ENCODE measurements around the gene RABGAP1L. TPM values are rescaled to one million over a fixed set of nuclear protein-coding genes. Genes with fewer than 3 reads are reported as not detected.
"Not testable (repeated sequence)": the region's sequence is repeated elsewhere in the genome, so short reads cannot be mapped to it uniquely, and the experiment has no call there.

RABGAP1L gene
- total RNA-seq, 1 donor from 2014 or later, result 46.0 TPM

DNA sequence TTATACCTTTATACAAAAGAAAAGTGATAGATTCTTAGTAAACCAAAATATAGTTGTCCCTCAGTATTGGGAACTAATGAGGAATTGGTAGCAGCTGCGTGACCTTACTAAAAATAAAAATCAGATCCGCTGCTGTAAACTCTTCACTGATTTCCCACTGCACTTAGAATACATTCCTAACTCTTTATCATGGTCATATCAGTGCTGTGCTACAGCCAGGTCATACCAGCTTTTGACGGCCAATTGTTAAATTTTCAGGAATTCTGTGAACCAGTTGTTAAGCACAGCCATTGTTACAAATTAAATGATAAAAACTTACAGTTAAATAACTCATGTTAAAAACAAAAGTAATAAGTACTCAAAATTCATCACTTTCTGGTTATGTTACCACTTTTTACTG is 533.8 kb downstream of the RABGAP1L start:
- H3K9me3 Mint-ChIP-seq, result peaks cover 2% of the 10 kb centered on the region
- Histone ChIP-seq H4K20me1 (ENCODE audit: low read depth) (no peaks in the 10 kb centered on the region), H3K36me3 (no peaks in the 10 kb centered on the region), H3K27ac (no peak overlapping the region), H3K9ac (no peak overlapping the region), H3K79me2 (ENCODE audit: low read depth) (no peaks in the 10 kb centered on the region), H2AFZ (replicated peaks) (no peak overlapping the region), H3K27me3 (no peaks in the 10 kb centered on the region), H3K9me3 (ENCODE audit: low read depth) (no peaks in the 10 kb centered on the region), H3K4me1 (no peaks in the 10 kb centered on the region), H3K4me2 (no peak overlapping the region), H3F3A (ENCODE audit: low read depth) (peaks cover 3% of the 10 kb centered on the region), H3K4me3 (no peak overlapping the region)
- no peak overlapping the region for H3K27ac Mint-ChIP-seq
- no peak for DNase-seq (ENCODE audit: low spot score)
- TF ChIP-seq EZH2phosphoT487 (IDR thresholded peaks at IDR 0.05), result no peak
- H3K27me3 Mint-ChIP-seq (ENCODE audit: insufficient read depth, low read depth), result no peaks in the 10 kb centered on the region
- H3K36me3 Mint-ChIP-seq, result no peaks in the 10 kb centered on the region
- no peak overlapping the region for H3K4me3 Mint-ChIP-seq
- H3K4me1 Mint-ChIP-seq, result no peaks in the 10 kb centered on the region

GRCh38 chr1:174693539-174693938 is 534.2 kb downstream of the RABGAP1L start:
- H3K4me3 Mint-ChIP-seq; H3K36me3 Mint-ChIP-seq; H2AFZ ChIP-seq (replicated peaks); H3K36me3 ChIP-seq; H3K9me3 ChIP-seq (ENCODE audit: low read depth); H3K27me3 ChIP-seq; H3K9me3 Mint-ChIP-seq; H3K9ac ChIP-seq; H3K27me3 Mint-ChIP-seq (ENCODE audit: insufficient read depth, low read depth); H3K27ac ChIP-seq; H3K4me2 ChIP-seq; DNase-seq (ENCODE audit: low spot score); H4K20me1 ChIP-seq (ENCODE audit: low read depth); H3K4me1 ChIP-seq; H3K4me1 Mint-ChIP-seq; H3K4me3 ChIP-seq; H3F3A ChIP-seq (ENCODE audit: low read depth); H3K27ac Mint-ChIP-seq; H3K79me2 ChIP-seq (ENCODE audit: low read depth): not testable (repeated sequence)

- no peaks in the 10 kb centered on the region for H3K27me3 Mint-ChIP-seq (ENCODE audit: insufficient read depth, low read depth)
Observed at GRCh38 chr1:174696026-174696821, 536.9 kb downstream of the RABGAP1L start.

DNA sequence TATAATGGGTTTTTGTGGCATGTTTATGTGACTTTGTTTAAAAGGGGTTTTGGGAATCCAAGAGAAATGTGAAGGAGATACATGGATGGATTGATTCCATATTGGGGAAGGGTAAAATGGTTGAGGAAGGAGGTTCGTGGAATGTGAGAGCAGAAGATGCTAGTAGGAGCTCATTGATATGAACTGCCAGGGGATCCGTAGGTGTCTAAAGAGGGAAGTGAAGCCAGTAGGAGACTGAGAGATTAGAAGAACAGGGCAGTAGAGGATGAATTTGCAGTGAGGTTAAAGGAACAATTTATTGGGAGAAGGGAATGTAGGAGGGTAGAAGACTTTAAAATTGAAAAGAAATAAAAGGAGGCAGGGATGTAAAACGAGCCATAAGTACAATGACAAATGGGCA is 541.0 kb downstream of the RABGAP1L start:
- no peaks in the 10 kb centered on the region for H3K9me3 Mint-ChIP-seq

More at GRCh38 chr1:174696026-174696821, 536.9 kb downstream of the RABGAP1L start:
- Histone ChIP-seq H3K4me1 (no peaks in the 10 kb centered on the region), H3K4me3 (no peak overlapping the region), H3K27ac (no peak overlapping the region), H3K9ac (no peak overlapping the region), H3K27me3 (no peaks in the 10 kb centered on the region), H3F3A (ENCODE audit: low read depth) (no peaks in the 10 kb centered on the region), H3K36me3 (no peaks in the 10 kb centered on the region), H3K79me2 (ENCODE audit: low read depth) (no peaks in the 10 kb centered on the region), H2AFZ (replicated peaks) (no peak overlapping the region), H4K20me1 (ENCODE audit: low read depth) (no peaks in the 10 kb centered on the region), H3K4me2 (no peak overlapping the region), H3K9me3 (ENCODE audit: low read depth) (no peaks in the 10 kb centered on the region)
- no peaks in the 10 kb centered on the region for H3K4me1 Mint-ChIP-seq
- H3K9me3 Mint-ChIP-seq, result peaks cover 2% of the 10 kb centered on the region
- no peak for DNase-seq (ENCODE audit: low spot score)
- H3K27ac Mint-ChIP-seq, result no peak overlapping the region
- TF ChIP-seq EZH2phosphoT487 (IDR thresholded peaks at IDR 0.05), result no peak
- TF ChIP-seq EZH2 (IDR thresholded peaks at IDR 0.05), result no peak
- TF ChIP-seq, protein P1, sequence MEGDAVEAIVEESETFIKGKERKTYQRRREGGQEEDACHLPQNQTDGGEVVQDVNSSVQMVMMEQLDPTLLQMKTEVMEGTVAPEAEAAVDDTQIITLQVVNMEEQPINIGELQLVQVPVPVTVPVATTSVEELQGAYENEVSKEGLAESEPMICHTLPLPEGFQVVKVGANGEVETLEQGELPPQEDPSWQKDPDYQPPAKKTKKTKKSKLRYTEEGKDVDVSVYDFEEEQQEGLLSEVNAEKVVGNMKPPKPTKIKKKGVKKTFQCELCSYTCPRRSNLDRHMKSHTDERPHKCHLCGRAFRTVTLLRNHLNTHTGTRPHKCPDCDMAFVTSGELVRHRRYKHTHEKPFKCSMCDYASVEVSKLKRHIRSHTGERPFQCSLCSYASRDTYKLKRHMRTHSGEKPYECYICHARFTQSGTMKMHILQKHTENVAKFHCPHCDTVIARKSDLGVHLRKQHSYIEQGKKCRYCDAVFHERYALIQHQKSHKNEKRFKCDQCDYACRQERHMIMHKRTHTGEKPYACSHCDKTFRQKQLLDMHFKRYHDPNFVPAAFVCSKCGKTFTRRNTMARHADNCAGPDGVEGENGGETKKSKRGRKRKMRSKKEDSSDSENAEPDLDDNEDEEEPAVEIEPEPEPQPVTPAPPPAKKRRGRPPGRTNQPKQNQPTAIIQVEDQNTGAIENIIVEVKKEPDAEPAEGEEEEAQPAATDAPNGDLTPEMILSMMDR (IDR thresholded peaks at IDR 0.05), result no peak
- H3K4me3 Mint-ChIP-seq, result no peak overlapping the region
- no peaks in the 10 kb centered on the region for H3K36me3 Mint-ChIP-seq

More for the DNA sequence above, 541.0 kb downstream of the RABGAP1L start:
- H2AFZ ChIP-seq (replicated peaks), result no peak overlapping the region
- Mint-ChIP-seq H3K27me3 (ENCODE audit: insufficient read depth, low read depth) (no peaks in the 10 kb centered on the region), H3K4me3 (no peak overlapping the region), H3K36me3 (no peaks in the 10 kb centered on the region), H3K27ac (no peak overlapping the region), H3K4me1 (peaks cover 3% of the 10 kb centered on the region)
- H3K36me3 ChIP-seq, result no peaks in the 10 kb centered on the region
- no peaks in the 10 kb centered on the region for H4K20me1 ChIP-seq (ENCODE audit: low read depth)
- no peak overlapping the region for H3K9ac ChIP-seq
- no peaks in the 10 kb centered on the region for H3K4me1 ChIP-seq
- H3K27me3 ChIP-seq, result no peaks in the 10 kb centered on the region
- H3K27ac ChIP-seq, result no peak overlapping the region
- TF ChIP-seq, protein P1 (IDR thresholded peaks at IDR 0.05), result no peak
- no peak for DNase-seq (ENCODE audit: low spot score)
- no peaks in the 10 kb centered on the region for H3F3A ChIP-seq (ENCODE audit: low read depth)
- H3K4me3 ChIP-seq, result no peak overlapping the region
- no peaks in the 10 kb centered on the region for H3K9me3 ChIP-seq (ENCODE audit: low read depth)
- no peaks in the 10 kb centered on the region for H3K79me2 ChIP-seq (ENCODE audit: low read depth)
- H3K4me2 ChIP-seq, result no peak overlapping the region
